PFSK-1 (cell line): ENCODE data around the gene RBBP8NL.

Experiments used
- FOXP2 ChIP-seq: optimal IDR thresholded peaks from 2 replicates; pipeline ENCODE3; 2011; ENCODE audit warnings: borderline replicate concordance, control low read depth, inconsistent platforms; ENCODE audit not compliant: insufficient read depth; ENCODE audit errors: extremely low read length, extremely low read depth
- POLR2AphosphoS5 ChIP-seq: IDR thresholded peaks from 2 replicates; pipeline ENCODE4 v1.6.1; 2012; ENCODE audit warnings: low read depth, mild to moderate bottlenecking, control low read depth, low read length, moderate library complexity
- SIN3A ChIP-seq: IDR thresholded peaks from 2 replicates; pipeline ENCODE4 v1.6.1; 2012; ENCODE audit warnings: mild to moderate bottlenecking, low read length, moderate library complexity, borderline replicate concordance; ENCODE audit not compliant: insufficient read depth
- TAF1 ChIP-seq: IDR thresholded peaks from 2 replicates; pipeline ENCODE4 v1.6.1; 2012; ENCODE audit warnings: low read length, control low read depth, borderline replicate concordance; ENCODE audit not compliant: insufficient read depth
- TF ChIP-seq, protein P1 (sequence below), 2 experiments: IDR thresholded peaks; 2 replicates each; pipeline versions ENCODE4 v1.6.1 to v1.8.0; 2011 to 2012; ENCODE audit warnings: low read depth in 2 of 2, low read length in 2 of 2, control low read depth in 1 of 2, inconsistent platforms in 1 of 2, mild to moderate bottlenecking in 1 of 2, moderate library complexity in 1 of 2; ENCODE audit not compliant: insufficient read depth in 1 of 2

RBBP8NL gene

DNA sequence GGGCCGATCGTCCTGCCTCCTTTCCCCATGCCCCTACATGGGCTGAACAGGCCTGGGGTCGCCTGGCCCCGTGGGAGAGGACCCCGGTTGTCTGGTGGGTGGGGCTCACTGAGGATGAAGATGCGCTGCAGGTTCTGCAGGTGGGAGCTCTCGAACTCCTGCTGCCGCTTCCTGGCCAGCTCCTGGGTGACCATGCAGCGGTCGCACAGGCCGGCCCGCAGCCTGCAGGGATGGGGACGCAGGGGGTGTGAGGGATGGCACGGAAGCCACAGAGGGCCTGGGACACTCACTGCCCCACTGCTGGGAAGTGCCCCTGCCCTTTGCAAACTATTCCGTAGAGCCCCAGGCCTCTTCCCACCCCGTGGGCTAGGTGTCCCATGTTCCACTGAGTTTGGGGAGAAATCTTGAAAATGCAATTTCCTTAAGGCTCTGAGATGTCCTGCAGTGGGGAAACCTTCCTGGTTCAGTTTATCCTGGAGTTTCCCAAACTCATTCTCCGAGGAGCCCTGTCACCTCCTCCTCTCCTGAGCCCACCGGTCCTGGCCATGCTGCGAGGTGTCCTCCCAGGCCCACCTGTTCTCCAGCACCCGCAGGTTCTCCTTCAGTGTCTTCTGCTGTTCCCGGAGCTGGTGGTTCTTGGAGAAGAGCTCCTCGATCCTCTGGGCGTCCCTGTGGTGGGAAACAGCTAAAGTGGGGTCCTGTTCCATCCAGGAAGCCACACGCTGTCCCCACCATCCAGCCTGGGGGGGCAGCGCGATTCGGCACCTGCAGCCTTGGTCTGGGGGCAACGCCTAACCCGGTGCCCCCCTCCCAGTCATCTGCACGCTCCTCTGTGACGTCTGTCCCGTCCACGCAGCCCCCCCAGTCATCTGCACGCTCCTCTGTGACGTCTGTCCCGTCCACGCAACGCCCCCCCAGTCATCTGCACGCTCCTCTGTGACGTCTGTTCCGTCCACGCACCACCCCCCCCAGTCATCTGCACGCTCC lies 10.4 kb downstream of the RBBP8NL start:
- TF ChIP-seq FOXP2: no peak

DNA sequence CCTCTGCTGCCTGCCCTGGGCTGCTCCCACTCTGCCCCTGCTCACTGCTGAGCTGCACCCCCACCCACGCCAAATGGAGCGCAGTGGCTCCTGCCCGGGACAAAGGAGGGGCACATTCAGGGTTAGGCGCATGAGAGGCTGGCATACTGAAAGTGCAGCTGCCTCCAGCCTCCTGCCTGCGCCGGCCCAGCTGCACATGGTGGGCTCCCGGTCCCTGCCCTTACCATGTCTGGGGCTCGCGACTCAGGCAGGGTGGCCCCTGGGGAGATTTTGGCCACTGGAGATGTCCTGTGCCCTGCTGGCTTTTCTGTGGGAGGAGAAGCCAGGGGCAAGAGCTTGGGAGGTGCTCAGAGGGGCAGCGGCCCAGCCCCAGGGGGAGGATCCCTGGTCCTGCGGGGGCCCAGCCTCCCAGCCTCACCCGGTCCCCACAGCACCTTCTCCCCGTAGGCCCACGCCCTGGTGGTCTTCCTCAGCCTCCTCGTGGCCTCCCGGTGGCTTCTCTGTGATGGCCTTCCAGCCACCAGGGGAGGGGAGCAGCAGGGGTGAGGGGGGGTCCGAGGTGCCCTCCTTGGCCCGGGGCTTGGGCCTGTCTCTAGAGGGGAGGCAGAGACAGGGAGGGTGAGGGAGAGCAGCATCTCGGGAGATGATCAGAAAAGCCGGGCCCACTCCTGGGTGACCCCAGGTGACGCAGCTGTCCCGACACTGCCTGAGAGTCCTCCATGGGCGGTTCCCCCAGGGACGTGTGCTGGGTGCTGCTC lies 11.8 kb downstream of the RBBP8NL start:
- no peak for TF ChIP-seq TAF1
- TF ChIP-seq, protein P1, sequence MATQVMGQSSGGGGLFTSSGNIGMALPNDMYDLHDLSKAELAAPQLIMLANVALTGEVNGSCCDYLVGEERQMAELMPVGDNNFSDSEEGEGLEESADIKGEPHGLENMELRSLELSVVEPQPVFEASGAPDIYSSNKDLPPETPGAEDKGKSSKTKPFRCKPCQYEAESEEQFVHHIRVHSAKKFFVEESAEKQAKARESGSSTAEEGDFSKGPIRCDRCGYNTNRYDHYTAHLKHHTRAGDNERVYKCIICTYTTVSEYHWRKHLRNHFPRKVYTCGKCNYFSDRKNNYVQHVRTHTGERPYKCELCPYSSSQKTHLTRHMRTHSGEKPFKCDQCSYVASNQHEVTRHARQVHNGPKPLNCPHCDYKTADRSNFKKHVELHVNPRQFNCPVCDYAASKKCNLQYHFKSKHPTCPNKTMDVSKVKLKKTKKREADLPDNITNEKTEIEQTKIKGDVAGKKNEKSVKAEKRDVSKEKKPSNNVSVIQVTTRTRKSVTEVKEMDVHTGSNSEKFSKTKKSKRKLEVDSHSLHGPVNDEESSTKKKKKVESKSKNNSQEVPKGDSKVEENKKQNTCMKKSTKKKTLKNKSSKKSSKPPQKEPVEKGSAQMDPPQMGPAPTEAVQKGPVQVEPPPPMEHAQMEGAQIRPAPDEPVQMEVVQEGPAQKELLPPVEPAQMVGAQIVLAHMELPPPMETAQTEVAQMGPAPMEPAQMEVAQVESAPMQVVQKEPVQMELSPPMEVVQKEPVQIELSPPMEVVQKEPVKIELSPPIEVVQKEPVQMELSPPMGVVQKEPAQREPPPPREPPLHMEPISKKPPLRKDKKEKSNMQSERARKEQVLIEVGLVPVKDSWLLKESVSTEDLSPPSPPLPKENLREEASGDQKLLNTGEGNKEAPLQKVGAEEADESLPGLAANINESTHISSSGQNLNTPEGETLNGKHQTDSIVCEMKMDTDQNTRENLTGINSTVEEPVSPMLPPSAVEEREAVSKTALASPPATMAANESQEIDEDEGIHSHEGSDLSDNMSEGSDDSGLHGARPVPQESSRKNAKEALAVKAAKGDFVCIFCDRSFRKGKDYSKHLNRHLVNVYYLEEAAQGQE (IDR thresholded peaks at IDR 0.05; ENCODE audit: insufficient read depth in 1 of 2, low read depth in 2 of 2, low read length in 2 of 2): no peak
- no peak for TF ChIP-seq SIN3A
- TF ChIP-seq POLR2AphosphoS5: no peak
- no peak for TF ChIP-seq FOXP2

DNA sequence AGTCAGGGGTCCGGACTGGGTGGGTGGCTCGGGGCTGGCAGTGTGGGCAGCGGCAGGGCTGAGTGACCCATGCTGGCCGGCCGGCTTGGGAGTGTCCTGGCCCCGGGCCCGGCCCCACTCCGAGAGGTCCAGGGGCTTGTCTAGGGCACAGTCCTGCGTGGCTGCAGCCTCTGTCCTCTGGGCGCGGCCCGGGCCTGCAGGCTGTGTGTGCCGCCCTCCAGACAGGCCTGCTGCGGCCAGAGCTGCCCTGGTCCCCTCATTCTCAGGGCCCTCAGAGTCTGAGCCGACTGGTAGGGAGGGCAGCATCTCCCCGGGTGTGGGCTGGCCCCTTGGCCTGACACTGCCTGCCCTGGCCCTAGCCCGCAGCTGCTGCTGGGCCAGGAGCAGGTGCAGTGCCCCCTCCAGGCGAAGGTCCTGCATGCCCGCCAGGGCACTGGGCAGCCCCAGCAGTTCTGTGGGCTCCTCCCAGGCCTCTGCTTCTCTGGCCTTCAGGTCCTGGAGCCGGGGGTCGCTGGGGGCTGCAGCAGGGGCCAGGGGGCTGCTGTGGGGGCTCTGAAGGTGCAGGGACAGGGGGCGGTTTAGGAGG lies 13.3 kb downstream of the RBBP8NL start:
- TF ChIP-seq SIN3A: no peak

DNA sequence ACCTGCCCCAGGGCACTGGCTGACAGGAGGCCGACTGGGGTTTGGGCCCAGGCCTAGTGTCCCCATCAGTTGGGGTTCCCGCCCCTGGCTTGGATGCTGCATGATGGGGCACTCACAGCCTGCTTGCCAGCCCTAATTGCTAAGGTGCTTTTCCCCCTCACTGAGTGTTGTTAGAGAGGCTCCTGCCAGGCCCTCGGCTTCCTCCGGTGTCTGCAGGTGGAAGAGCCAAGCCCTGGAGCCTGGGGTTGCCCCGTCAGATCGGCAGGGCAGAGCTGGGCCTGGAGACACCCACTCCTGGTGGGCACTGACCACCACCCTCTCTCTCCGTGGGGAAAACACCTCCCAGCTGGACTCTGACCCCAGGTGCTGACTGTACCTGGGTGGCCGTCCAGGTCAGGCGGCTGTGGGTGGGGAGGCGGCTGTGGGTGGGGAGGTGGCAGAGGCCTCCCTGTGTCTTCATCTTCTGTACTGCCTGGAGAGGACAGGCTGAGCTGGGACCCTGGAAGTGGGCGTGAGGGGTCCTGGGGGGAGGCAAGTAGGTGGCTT lies 14.2 kb downstream of the RBBP8NL start:
- TF ChIP-seq, protein P1 (IDR thresholded peaks at IDR 0.05; ENCODE audit: insufficient read depth in 1 of 2, low read depth in 2 of 2, low read length in 2 of 2): no peak
- no peak for TF ChIP-seq POLR2AphosphoS5
- no peak for TF ChIP-seq SIN3A
- TF ChIP-seq FOXP2: no peak
- TF ChIP-seq TAF1: no peak

DNA sequence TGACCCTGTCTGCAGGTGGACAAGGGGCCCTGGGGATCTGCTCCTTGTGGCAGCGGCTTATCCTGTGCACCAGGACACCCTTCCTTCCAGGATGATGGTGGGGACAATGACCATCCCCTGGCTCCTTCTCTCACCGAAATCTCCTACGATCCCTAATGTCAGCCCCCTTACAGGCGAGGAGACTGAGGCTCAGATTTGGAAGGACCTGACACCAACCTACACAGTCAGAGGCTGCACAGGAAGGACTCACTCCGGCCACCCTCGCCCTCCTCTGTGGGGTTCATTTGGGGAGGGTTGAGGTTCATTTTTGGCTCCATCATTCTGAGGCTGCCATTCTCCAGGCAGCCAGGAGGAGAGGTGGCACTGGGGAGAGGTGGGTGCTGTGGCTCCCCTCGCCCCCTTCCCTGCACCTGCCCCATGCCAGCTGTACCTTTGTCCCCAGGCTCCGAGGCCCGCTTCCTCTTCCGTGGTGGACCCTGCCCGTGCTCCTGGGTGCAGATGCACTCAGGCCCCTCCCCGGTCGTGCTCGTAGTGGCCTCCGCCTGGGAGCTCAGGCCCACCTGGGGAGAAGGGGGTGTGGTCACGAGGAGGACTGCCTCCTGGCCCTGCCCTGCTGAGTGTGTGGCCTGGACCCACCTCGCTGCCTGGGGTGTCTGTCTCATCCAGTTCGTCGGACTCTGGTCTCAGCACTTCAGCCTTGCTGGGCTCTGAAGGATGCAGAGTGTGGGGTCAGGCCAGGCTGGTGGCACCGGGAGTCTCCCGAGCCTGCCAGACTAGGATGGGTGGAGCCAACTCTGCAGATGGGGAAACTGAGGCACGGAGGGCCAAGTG lies 14.9 kb downstream of the RBBP8NL start:
- TF ChIP-seq POLR2AphosphoS5 (no peak), FOXP2 (no peak), TAF1 (no peak)

DNA sequence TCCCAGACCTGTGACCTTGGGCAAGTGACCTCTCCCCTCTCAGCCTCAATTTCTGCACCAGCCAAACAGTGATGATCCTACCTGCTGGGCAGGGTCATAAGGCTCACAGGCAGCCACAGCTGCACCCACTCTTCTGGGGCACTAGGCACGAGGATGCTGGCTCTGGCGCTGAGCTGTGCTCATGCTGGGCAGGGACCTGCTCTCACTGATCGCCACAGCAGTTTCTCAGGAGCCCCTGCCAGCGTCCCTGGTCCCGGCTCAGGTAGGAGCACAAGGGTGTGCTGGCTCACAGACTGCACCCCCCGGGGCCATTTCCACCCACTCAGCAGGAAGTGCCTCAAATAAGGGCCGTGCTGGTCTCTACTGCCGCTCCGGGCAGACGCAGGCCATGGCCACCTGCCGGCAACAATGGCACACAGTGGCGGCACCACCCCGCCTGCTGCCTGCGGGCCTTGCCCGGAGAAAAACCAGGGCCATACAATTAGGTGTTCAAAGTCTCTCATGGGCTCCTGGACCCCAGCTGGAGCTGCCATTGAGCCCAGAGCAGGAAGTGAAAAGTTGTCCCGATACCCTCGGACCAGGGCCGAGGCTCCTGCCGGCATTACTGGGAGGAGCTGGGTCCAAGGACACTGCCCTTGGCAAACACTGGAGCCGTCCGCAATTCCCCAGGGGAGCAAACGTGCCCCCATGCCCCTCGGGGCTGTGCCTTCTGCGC lies 15.7 kb downstream of the RBBP8NL start:
- TF ChIP-seq, protein P1 (IDR thresholded peaks at IDR 0.05; ENCODE audit: insufficient read depth in 1 of 2, low read depth in 2 of 2, low read length in 2 of 2): no peak
- TF ChIP-seq FOXP2 (no peak), POLR2AphosphoS5 (no peak), TAF1 (no peak), SIN3A (no peak)
